GM12892 (cell line): ENCODE data around the gene EIF1.

Source experiments
- DNase-seq: peaks from one replicate; pipeline ENCODE4 v3.0.0; 2011; ENCODE audit not compliant: insufficient read length
- FAIRE-seq: peaks from 2 replicates; lab custom pipeline; 2011; peaks lifted over from hg19 to GRCh38; lab: Jason Lieb, UNC
- POLR2A ChIP-seq: IDR thresholded peaks from 2 replicates; pipeline ENCODE4 v1.6.1; 2011; ENCODE audit warnings: low read depth, low read length, control low read depth
- POLR2AphosphoS5 ChIP-seq: IDR thresholded peaks from 2 replicates; pipeline ENCODE4 v1.6.1; 2011; ENCODE audit warnings: low read depth, low read length, control low read depth
- TAF1 ChIP-seq: IDR thresholded peaks from 2 replicates; pipeline ENCODE4 v1.6.1; 2011; ENCODE audit warnings: low read depth, mild to moderate bottlenecking, control low read depth, low read length, borderline replicate concordance

EIF1 gene

GRCh38 chr17:41724476-41725050 is 35.9 kb downstream of the EIF1 start:
- no peak for TF ChIP-seq TAF1
- no peak for TF ChIP-seq POLR2A
- no peak for TF ChIP-seq POLR2AphosphoS5
- no peak for FAIRE-seq
- no peak for DNase-seq

- TF ChIP-seq POLR2AphosphoS5: no peak
- no peak for TF ChIP-seq TAF1
- TF ChIP-seq POLR2A: no peak
- DNase-seq (no peak), FAIRE-seq (no peak)
Measured at GRCh38 chr17:41725134-41725533, 36.4 kb downstream of the EIF1 start.

DNA sequence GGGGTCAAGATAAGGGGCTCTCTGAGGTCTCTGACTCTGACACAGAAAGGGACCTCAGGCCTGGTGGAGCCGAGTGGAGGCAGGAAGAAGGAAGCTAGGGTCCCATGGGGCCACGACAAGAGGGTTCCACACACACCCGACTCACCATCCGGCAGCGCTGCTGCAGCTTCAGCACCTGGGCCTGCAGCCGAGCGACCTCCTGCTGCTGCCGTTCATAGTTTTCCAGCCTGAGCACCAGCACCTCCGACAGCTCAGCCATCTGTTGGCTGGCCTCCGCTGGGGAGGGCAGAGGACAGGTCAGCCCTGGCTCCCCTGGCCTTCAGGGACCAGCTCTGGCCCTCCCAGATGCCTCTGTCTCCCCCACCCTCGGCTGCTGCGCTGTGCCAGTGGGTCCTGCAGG is 39.4 kb downstream of the EIF1 start:
- TF ChIP-seq POLR2A (no peak), POLR2AphosphoS5 (no peak), TAF1 (no peak)
- FAIRE-seq (no peak), DNase-seq (no peak)

- FAIRE-seq (no peak), DNase-seq (no peak)
- no peak for TF ChIP-seq POLR2A
- no peak for TF ChIP-seq TAF1
- TF ChIP-seq POLR2AphosphoS5: no peak
Measured at GRCh38 chr17:41730479-41730878, 41.8 kb downstream of the EIF1 start.

GRCh38 chr17:41731836-41732235 is 43.2 kb downstream of the EIF1 start:
- no peak for FAIRE-seq
- no peak for TF ChIP-seq POLR2AphosphoS5
- no peak for TF ChIP-seq TAF1
- no peak for TF ChIP-seq POLR2A

GRCh38 chr17:41733348-41734138 is 44.9 kb downstream of the EIF1 start:
- DNase-seq (no peak), FAIRE-seq (no peak)

More at GRCh38 chr17:41731836-41732235, 43.2 kb downstream of the EIF1 start:
- no peak for DNase-seq

GRCh38 chr17:41734139-41734948 is 45.7 kb downstream of the EIF1 start, which contains the start of gene HAP1:
TSS of gene HAP1 (minus strand) at chr17:41734643. CDS start at chr17:41734634, 9 bp downstream.
- TF ChIP-seq POLR2A: no peak
- no peak for TF ChIP-seq POLR2AphosphoS5
- no peak for TF ChIP-seq TAF1
- no peak for DNase-seq
- no peak for FAIRE-seq

More at GRCh38 chr17:41733348-41734138, 44.9 kb downstream of the EIF1 start:
- no peak for TF ChIP-seq TAF1

DNA sequence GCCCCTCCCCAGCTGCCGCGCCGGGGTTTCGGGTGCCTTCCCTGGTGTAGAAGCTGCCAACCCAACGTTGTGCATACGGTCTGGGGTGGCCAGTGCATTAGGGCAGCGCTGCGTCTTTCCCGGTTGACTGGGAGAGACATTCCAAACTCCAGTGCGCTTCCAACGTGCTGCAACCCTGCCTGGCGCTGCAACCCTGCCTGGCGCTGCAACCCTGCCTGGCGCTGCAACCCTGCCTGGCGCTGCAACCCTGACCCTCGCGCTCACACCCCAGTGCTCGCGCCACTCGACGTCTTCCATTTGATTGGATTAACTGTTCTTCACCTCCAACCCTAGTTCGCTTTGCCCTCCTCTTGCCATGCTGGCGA is 46.2 kb downstream of the EIF1 start:
- TF ChIP-seq POLR2A (no peak), POLR2AphosphoS5 (no peak), TAF1 (no peak)
- no peak for DNase-seq
- FAIRE-seq: no peak

- no peak for TF ChIP-seq POLR2A
- no peak for DNase-seq
- FAIRE-seq: no peak
Measured at GRCh38 chr17:41735744-41736143, 47.1 kb downstream of the EIF1 start.

GRCh38 chr17:41736983-41737679 is 48.4 kb downstream of the EIF1 start:
- no peak for FAIRE-seq

DNA sequence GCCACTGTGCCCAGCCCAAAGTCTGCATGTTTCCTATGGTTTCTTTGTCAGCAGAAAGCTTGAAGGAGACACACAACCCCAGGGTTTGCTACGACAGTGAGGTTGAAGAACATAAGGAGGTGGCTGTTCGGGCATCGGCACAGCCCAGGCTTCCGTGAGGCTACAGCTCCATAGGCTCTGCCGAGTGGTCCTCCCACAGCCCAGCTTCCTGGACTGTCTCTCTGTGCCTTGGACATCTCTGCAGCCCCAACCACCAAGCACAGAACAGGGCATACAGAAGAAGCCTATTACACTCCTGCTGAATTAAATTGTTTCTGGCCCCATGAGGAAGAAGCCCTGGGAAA is 49.0 kb downstream of the EIF1 start:
- no peak for FAIRE-seq
- TF ChIP-seq TAF1 (no peak), POLR2AphosphoS5 (no peak), POLR2A (no peak)
- no peak for DNase-seq

More at GRCh38 chr17:41736983-41737679, 48.4 kb downstream of the EIF1 start:
- no peak for TF ChIP-seq POLR2AphosphoS5
- TF ChIP-seq POLR2A: no peak
- TF ChIP-seq TAF1: no peak
- no peak for DNase-seq
